BJ (cell line): Measurements from ENCODE around the gene TAF1A. TPM values are rescaled to one million over a fixed set of nuclear protein-coding genes. Genes with fewer than 3 reads are reported as not detected.

Experiments used
- CTCF ChIA-PET: fragments of 350-600 bp; formaldehyde crosslinking; extraction: SDS; loops from one replicate; lab custom pipeline; 2021; ENCODE audit warnings: antibody characterized with exemption, inconsistent platforms; lab: Yijun Ruan, JAX
- POLR2A ChIA-PET: fragments of 300-600 bp; sonication (Branson Sonifier 250); formaldehyde crosslinking; extraction: SDS; loops from one replicate; lab custom pipeline; 2021; ENCODE audit warnings: antibody characterized with exemption; lab: Charles Lee
- DNase-seq: peaks from one replicate; pipeline ENCODE4 v3.0.0-alpha.2; 2011; ENCODE audit warnings: low read depth
- H3K27me3 ChIP-seq: 2 replicates; pipeline ENCODE4 v1.6.0; 2011; ENCODE audit warnings: low read length; ENCODE audit not compliant: control insufficient read depth, insufficient read depth
- H3K36me3 ChIP-seq: 2 replicates; pipeline ENCODE4 v1.5.1; 2011; ENCODE audit warnings: low read length; ENCODE audit not compliant: control insufficient read depth, insufficient read depth
- H3K4me3 ChIP-seq: 2 replicates; pipeline ENCODE4 v1.5.1; 2011; ENCODE audit warnings: low read depth, mild to moderate bottlenecking, control low read depth, low read length
- CTCF ChIP-seq: IDR thresholded peaks from 2 replicates; pipeline ENCODE4 v1.5.1; 2011; ENCODE audit warnings: low read depth, mild to moderate bottlenecking, control low read depth, inconsistent platforms, low read length, moderate library complexity; ENCODE audit not compliant: insufficient read depth
- polyA plus RNA-seq: library from polyadenylated mRNA; depleted of rRNA; stranded (reverse); fragments of >200 nt; gene quantifications from 2 replicates; pipeline ENCODE4 v1.2.3, GENCODE V29; 2011

The TAF1A gene
- polyA plus RNA-seq, 1 experiment, result 2.2 TPM

GRCh38 chr1:222586842-222587241 lies 2.9 kb downstream of the TAF1A start:
- POLR2A ChIA-PET, result no interaction called here
- Histone ChIP-seq H3K27me3 (no peaks in the 10 kb centered on the region), H3K4me3 (no peak overlapping the region), H3K36me3 (peaks cover 2% of the 10 kb centered on the region)
- CTCF ChIA-PET, result no interaction called here
- no peak for TF ChIP-seq CTCF
- DNase-seq, result no peak

GRCh38 chr1:222583079-222583478 lies 6.7 kb downstream of the TAF1A start:
- no peak for TF ChIP-seq CTCF
- Histone ChIP-seq H3K36me3 (peaks cover 2% of the 10 kb centered on the region), H3K27me3 (no peaks in the 10 kb centered on the region), H3K4me3 (no peak overlapping the region)
- ChIA-PET POLR2A (no interaction called here), CTCF (no interaction called here)
- no peak for DNase-seq

DNA sequence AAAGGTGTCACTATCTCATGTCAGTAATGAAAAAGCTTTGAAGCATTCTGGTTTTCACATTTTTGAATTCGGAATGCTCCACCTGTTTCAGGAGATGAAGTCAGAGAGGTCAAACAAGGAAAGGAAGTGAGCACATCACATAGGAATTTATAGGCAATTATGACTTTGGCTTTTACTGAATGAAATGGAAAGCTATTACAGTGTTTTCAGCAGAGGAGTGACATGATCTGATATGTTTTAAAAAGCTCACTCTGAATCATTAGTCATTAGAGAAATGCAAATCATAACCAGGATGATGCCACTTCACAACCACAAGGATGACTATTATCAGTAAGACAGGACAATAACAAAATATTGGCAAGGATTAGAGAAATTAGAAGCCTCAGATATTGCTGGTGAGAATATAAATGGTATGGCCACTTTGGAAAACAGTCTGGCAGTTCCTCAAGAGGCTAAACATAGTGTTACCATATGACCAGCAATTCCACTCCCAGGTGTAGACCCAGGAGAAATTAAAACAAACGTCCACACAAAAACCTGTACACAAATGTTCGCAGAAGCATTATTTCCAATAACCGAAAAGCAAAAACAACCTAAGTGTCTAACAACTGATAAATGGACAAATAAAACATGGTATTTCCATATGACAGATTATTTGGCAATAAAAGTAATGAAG lies 7.5 kb downstream of the TAF1A start:
- ChIA-PET CTCF (interaction anchor here (1.1 kb wide), 1 partner anchor 21 kb away, joined by 4 read pairs; no protein-coding TSS in a partner anchor), POLR2A (no interaction called here)
- Histone ChIP-seq H3K4me3 (no peak overlapping the region), H3K36me3 (peaks cover 2% of the 10 kb centered on the region), H3K27me3 (no peaks in the 10 kb centered on the region)
- peak; percentile 13 for DNase-seq
- TF ChIP-seq CTCF, result no peak

- Histone ChIP-seq H3K4me3 (no peak overlapping the region), H3K27me3 (no peaks in the 10 kb centered on the region), H3K36me3 (peaks cover 2% of the 10 kb centered on the region)
- CTCF ChIA-PET, result interaction anchor here (0.8 kb wide), 1 partner anchor 55 kb away, joined by 3 read pairs; no protein-coding TSS in a partner anchor
- no peak for TF ChIP-seq CTCF
- no peak for DNase-seq
- POLR2A ChIA-PET, result interaction anchor here (0.6 kb wide), 1 partner anchor 28 kb away, joined by 12 read pairs; no protein-coding TSS in a partner anchor
Measured at GRCh38 chr1:222579316-222579715, 10.4 kb downstream of the TAF1A start.

DNA sequence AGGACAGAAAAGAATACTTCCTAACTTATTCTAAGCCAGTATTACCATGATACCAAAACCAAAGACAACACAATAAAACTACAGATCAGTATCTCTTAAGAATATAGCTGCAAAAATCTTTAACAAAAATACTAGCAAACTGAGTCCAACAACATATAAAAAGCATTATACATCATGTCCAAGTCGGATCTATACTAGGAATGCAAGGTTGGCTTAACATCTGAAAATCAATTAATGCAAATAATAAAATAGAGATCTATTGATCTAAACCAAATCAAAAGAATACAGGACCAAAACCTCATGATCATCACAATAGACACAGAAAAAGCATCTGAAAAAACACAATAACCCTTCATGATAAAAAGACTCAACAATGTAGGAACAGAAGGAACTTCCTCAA lies 18.9 kb downstream of the TAF1A start:
- DNase-seq, result no peak
- TF ChIP-seq CTCF, result no peak
- ChIA-PET POLR2A (no interaction called here), CTCF (interaction anchor here (1.2 kb wide), 1 partner anchor 10 kb away, joined by 3 read pairs; no protein-coding TSS in a partner anchor)
- H3K4me3 ChIP-seq, result no peak overlapping the region
- no peaks in the 10 kb centered on the region for H3K36me3 ChIP-seq
- H3K27me3 ChIP-seq, result no peaks in the 10 kb centered on the region
